Activated CD8-positive, alpha-beta memory T cell treated with anti-CD3 and anti-CD28 coated beads for 4 hours (primary cell): ENCODE measurements around the gene CCRL2.

Source experiments
- DNase-seq, 2 donors: peaks; one replicate each; pipeline ENCODE4 v3.0.0-alpha.2; 2020; ENCODE audit warnings: low read depth in 2 of 2

Gene CCRL2

DNA sequence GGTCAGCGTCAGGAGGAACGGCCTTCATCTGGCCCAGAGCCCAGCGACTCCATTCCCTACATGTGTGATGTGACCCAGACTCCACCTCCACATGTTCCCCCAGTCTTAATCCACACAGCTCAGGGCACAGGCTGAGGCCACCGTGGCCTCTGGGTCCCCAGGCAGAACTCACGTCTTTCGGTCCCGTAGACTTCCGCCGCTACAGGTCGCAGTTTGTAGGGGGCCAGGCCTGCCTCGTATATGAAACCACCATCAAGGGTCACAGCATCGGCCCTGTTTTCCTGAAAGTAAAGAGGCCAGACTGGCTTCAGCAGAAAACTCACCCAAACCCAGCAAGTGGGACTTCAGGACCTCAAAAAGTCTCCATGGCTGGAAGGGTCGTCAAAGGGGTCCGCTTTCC, 49.1 kb downstream of the CCRL2 start:
- DNase-seq = no peak
